Suprapubic skin (tissue), 4 donors: ENCODE data around the gene IL18R1. TPM values are rescaled to one million over a fixed set of nuclear protein-coding genes. Genes with fewer than 3 reads are reported as not detected.

Experiments used
- DNase-seq, 2 donors: peaks; one replicate each; pipeline ENCODE4 v3.0.0-alpha.2; 2019; ENCODE audit warnings: low spot score in 2 of 2
- H3K27ac ChIP-seq: fragments of 200-600 bp; sonication (generic); one replicate; pipeline ENCODE4 v1.5.1; 2019
- H3K27me3 ChIP-seq: fragments of 200-600 bp; sonication (generic); one replicate; pipeline ENCODE4 v1.5.1; 2019
- H3K36me3 ChIP-seq: fragments of 200-600 bp; sonication (generic); one replicate; pipeline ENCODE4 v1.5.1; 2019
- H3K4me1 ChIP-seq: fragments of 200-600 bp; sonication (generic); one replicate; pipeline ENCODE4 v1.5.1; 2019
- H3K4me3 ChIP-seq: fragments of 200-600 bp; sonication (generic); one replicate; pipeline ENCODE4 v1.5.1; 2019; ENCODE audit warnings: mild to moderate bottlenecking
- H3K9me3 ChIP-seq: fragments of 200-600 bp; sonication (generic); one replicate; pipeline ENCODE4 v1.5.1; 2019
- CTCF ChIP-seq, 2 donors: fragments of 200-600 bp in 1 of 2; fragments of 450-650 bp in 1 of 2; sonication (generic) in 1 of 2; IDR thresholded peaks; one replicate each; pipeline ENCODE4 v1.5.1; 2016 to 2019; ENCODE audit warnings: antibody characterized with exemption in 2 of 2, mild to moderate bottlenecking in 1 of 2, moderate library complexity in 1 of 2
- EP300 ChIP-seq: sonication (generic); formaldehyde crosslinking; IDR thresholded peaks from one replicate; pipeline ENCODE4 v1.6.1; 2017; ENCODE audit warnings: antibody characterized with exemption
- POLR2A ChIP-seq, 2 donors: fragments of 450-650 bp; IDR thresholded peaks; one replicate each; pipeline ENCODE4 v1.6.1; 2017; ENCODE audit warnings: antibody characterized with exemption in 2 of 2, mild to moderate bottlenecking in 2 of 2, moderate library complexity in 2 of 2
- POLR2AphosphoS5 ChIP-seq, 3 donors: sonication (generic); formaldehyde crosslinking; IDR thresholded peaks; one replicate each; pipeline ENCODE4 v1.6.1; 2017; ENCODE audit warnings: antibody characterized with exemption in 3 of 3
- WGBS: methylation state at CpG from one replicate; pipeline ENCODE4 v1.1.5; 2018; 5-methylcytosine and 5-hydroxymethylcytosine counted together
- total RNA-seq, 4 donors: library from RNA; depleted of rRNA; stranded (reverse); fragments of >200 nt; gene quantifications; one replicate each; pipeline ENCODE4 v1.1.0, GENCODE V29; 2016

IL18R1 gene
- total RNA-seq, 4 donors from 2014 or later: 0.89 to 7.2 (median 2.2) TPM

- 82% methylated on average over 1 of the region's 1 CpG for WGBS
- Histone ChIP-seq H3K27ac (no peak overlapping the region), H3K9me3 (no peaks in the 10 kb centered on the region), H3K4me3 (no peak overlapping the region), H3K4me1 (no peaks in the 10 kb centered on the region), H3K27me3 (peaks cover 3% of the 10 kb centered on the region), H3K36me3 (no peaks in the 10 kb centered on the region)
- no peak for TF ChIP-seq POLR2A (IDR thresholded peaks at IDR 0.05)
- no peak for TF ChIP-seq EP300
- DNase-seq: no peak
Measured at GRCh38 chr2:102417946-102418345, 62.4 kb downstream of the IL18R1 start.

- Histone ChIP-seq H3K4me3 (no peak overlapping the region), H3K27ac (no peak overlapping the region), H3K27me3 (no peaks in the 10 kb centered on the region), H3K9me3 (no peaks in the 10 kb centered on the region), H3K36me3 (no peaks in the 10 kb centered on the region), H3K4me1 (no peaks in the 10 kb centered on the region)
- 58% methylated on average over 2 of the region's 2 CpGs for WGBS
- TF ChIP-seq POLR2A (IDR thresholded peaks at IDR 0.05) (no peak), EP300 (no peak), CTCF (IDR thresholded peaks at IDR 0.05) (no peak)
- DNase-seq: no peak
Measured at GRCh38 chr2:102418421-102418961, 62.9 kb downstream of the IL18R1 start.

GRCh38 chr2:102420290-102420689 lies 64.7 kb downstream of the IL18R1 start:
- no peak for DNase-seq
- H3K4me1 ChIP-seq: no peaks in the 10 kb centered on the region
- 81% methylated on average over 3 of the region's 4 CpGs for WGBS
- H3K4me3 ChIP-seq: no peak overlapping the region
- no peak for TF ChIP-seq POLR2AphosphoS5 (IDR thresholded peaks at IDR 0.05)
- no peak for TF ChIP-seq CTCF (IDR thresholded peaks at IDR 0.05)
- no peak for TF ChIP-seq EP300
- no peak for TF ChIP-seq POLR2A (IDR thresholded peaks at IDR 0.05)
- no peaks in the 10 kb centered on the region for H3K27me3 ChIP-seq
- no peaks in the 10 kb centered on the region for H3K36me3 ChIP-seq
- H3K9me3 ChIP-seq: no peaks in the 10 kb centered on the region
- H3K27ac ChIP-seq: no peak overlapping the region

GRCh38 chr2:102421890-102422759 lies 66.5 kb downstream of the IL18R1 start:
- no peak overlapping the region for H3K27ac ChIP-seq
- WGBS: 79% methylated on average over 5 of the region's 5 CpGs
- DNase-seq: no peak
- H3K4me1 ChIP-seq: no peaks in the 10 kb centered on the region
- no peaks in the 10 kb centered on the region for H3K36me3 ChIP-seq
- H3K27me3 ChIP-seq: no peaks in the 10 kb centered on the region
- TF ChIP-seq POLR2AphosphoS5 (IDR thresholded peaks at IDR 0.05): no peak
- TF ChIP-seq CTCF (IDR thresholded peaks at IDR 0.05): no peak
- no peak for TF ChIP-seq EP300
- TF ChIP-seq POLR2A (IDR thresholded peaks at IDR 0.05): no peak
- H3K4me3 ChIP-seq: no peak overlapping the region
- H3K9me3 ChIP-seq: no peaks in the 10 kb centered on the region

GRCh38 chr2:102422910-102423309 lies 67.3 kb downstream of the IL18R1 start, which contains the start of gene IL18RAP:
TSS of gene IL18RAP (plus strand) at chr2:102423160. CDS start at chr2:102423278, 118 bp downstream.
- Histone ChIP-seq H3K27me3 (no peaks in the 10 kb centered on the region), H3K4me1 (no peaks in the 10 kb centered on the region), H3K27ac (no peak within 1 kb of the TSS), H3K9me3 (no peaks in the 10 kb centered on the region), H3K36me3 (no peaks in the 10 kb centered on the region), H3K4me3 (no peak within 1 kb of the TSS)
- DNase-seq: no peak
- 53% methylated on average over 3 of the region's 3 CpGs for WGBS
- TF ChIP-seq POLR2A (IDR thresholded peaks at IDR 0.05): no peak

- TF ChIP-seq EP300 (no peak), CTCF (IDR thresholded peaks at IDR 0.05) (no peak), POLR2AphosphoS5 (IDR thresholded peaks at IDR 0.05) (no peak), POLR2A (IDR thresholded peaks at IDR 0.05) (no peak)
- 89% methylated on average over 2 of the region's 2 CpGs for WGBS
- Histone ChIP-seq H3K9me3 (no peaks in the 10 kb centered on the region), H3K4me3 (no peak overlapping the region), H3K4me1 (no peaks in the 10 kb centered on the region), H3K36me3 (no peaks in the 10 kb centered on the region), H3K27me3 (no peaks in the 10 kb centered on the region), H3K27ac (no peak overlapping the region)
- no peak for DNase-seq
Measured at GRCh38 chr2:102423368-102423767, 67.8 kb downstream of the IL18R1 start.
